SK-N-SH (cell line): ENCODE results near the gene RAD51B.

Experiments used
- EP300 ChIP-seq, 2 experiments: IDR thresholded peaks; 2 replicates each; pipeline versions ENCODE4 v1.4.0 to v1.6.1; 2012; ENCODE audit warnings: borderline replicate concordance in 1 of 2, low read depth in 1 of 2, low read length in 1 of 2
- FOSL2 ChIP-seq: IDR thresholded peaks from 2 replicates; pipeline ENCODE4 v1.4.0; 2012; ENCODE audit warnings: low read depth, mild to moderate bottlenecking, moderate library complexity, borderline replicate concordance
- GABPA ChIP-seq: IDR thresholded peaks from 2 replicates; pipeline ENCODE4 v1.4.0; 2012; ENCODE audit warnings: low read depth, mild to moderate bottlenecking
- MXI1 ChIP-seq: IDR thresholded peaks from 2 replicates; pipeline ENCODE4 v1.6.1; 2012; ENCODE audit warnings: mild to moderate bottlenecking, low read depth, low read length, improper control_type of control experiment
- NFIC ChIP-seq: IDR thresholded peaks from 2 replicates; pipeline ENCODE4 v1.4.0; 2012; ENCODE audit warnings: borderline replicate concordance
- NRF1 ChIP-seq: IDR thresholded peaks from 2 replicates; pipeline ENCODE4 v1.6.1; 2012; ENCODE audit warnings: low read depth, mild to moderate bottlenecking, low read length
- SMC3 ChIP-seq: IDR thresholded peaks from 2 replicates; pipeline ENCODE4 v1.6.1; 2012; ENCODE audit warnings: low read depth, low read length, improper control_type of control experiment
- YY1 ChIP-seq: IDR thresholded peaks from 2 replicates; pipeline ENCODE4 v1.4.0; 2012; ENCODE audit warnings: low read depth, mild to moderate bottlenecking
- ZBTB33 ChIP-seq: IDR thresholded peaks from 2 replicates; pipeline ENCODE4 v1.4.0; 2012; ENCODE audit warnings: low read depth, borderline replicate concordance
- TF ChIP-seq, protein P1 (sequence below): fragments of 200-600 bp; sonication (generic); IDR thresholded peaks from 2 replicates; pipeline ENCODE4 v1.6.1; 2017; ENCODE audit warnings: antibody characterized with exemption, mild to moderate bottlenecking, moderate library complexity

GRCh38 chr14:68167383-68168087 lies 348.0 kb downstream of the RAD51B start:
- TF ChIP-seq NFIC (no peak), FOSL2 (no peak), YY1 (no peak), NRF1 (no peak), ZBTB33 (no peak), EP300 (IDR thresholded peaks at IDR 0.05; ENCODE audit: borderline replicate concordance in 1 of 2, low read depth in 1 of 2, low read length in 1 of 2) (no peak), SMC3 (no peak), MXI1 (no peak), GABPA (no peak)
- TF ChIP-seq, protein P1, sequence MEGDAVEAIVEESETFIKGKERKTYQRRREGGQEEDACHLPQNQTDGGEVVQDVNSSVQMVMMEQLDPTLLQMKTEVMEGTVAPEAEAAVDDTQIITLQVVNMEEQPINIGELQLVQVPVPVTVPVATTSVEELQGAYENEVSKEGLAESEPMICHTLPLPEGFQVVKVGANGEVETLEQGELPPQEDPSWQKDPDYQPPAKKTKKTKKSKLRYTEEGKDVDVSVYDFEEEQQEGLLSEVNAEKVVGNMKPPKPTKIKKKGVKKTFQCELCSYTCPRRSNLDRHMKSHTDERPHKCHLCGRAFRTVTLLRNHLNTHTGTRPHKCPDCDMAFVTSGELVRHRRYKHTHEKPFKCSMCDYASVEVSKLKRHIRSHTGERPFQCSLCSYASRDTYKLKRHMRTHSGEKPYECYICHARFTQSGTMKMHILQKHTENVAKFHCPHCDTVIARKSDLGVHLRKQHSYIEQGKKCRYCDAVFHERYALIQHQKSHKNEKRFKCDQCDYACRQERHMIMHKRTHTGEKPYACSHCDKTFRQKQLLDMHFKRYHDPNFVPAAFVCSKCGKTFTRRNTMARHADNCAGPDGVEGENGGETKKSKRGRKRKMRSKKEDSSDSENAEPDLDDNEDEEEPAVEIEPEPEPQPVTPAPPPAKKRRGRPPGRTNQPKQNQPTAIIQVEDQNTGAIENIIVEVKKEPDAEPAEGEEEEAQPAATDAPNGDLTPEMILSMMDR: no peak
